Dedifferentiated amniotic fluid mesenchymal stem cell (primary cell): Measurements from ENCODE around the gene BRIP1.

ENCODE experiments used
- DNase-seq: peaks from one replicate; pipeline ENCODE4 v3.0.0-alpha.2; 2016; ENCODE audit errors: extremely low spot score

The BRIP1 gene

DNA sequence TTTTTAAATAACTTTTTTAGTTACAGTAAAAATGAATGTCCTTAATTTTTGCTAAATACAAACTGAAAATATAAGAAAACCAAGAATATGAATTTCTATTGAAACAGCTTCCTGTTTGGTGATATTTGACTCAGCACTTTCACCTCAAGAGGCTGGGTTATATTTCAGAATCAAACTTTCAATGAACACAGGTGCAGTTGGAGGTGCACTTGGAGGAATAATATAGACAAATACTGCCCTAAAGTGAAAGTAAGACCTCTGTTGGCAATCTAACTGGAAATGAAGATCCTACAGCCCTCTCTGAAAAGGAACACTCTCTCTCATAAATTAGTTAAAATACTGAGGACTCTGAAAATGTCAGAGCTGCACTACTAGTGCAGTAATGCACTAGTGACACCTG lies 106.2 kb downstream of the BRIP1 start:
- DNase-seq, result no peak

DNA sequence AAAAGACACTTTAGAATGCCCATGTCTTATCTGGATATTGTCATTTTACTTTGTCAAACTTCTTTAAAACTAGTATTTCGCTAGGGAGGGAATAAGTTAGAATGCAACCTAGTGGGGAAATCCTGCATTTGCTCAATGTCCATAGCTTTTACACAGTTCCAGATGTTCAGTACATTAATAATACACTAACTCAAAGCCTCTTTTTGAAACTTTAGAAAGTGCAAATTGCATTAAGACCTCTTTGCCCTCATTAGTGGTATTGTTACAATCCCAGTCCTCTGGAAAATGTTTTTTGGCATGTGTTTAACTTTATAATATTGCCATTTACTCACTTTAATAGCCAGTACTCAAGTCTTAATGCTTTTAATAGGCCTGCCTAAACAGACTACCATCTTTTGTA lies 106.8 kb downstream of the BRIP1 start:
- no peak for DNase-seq

DNA sequence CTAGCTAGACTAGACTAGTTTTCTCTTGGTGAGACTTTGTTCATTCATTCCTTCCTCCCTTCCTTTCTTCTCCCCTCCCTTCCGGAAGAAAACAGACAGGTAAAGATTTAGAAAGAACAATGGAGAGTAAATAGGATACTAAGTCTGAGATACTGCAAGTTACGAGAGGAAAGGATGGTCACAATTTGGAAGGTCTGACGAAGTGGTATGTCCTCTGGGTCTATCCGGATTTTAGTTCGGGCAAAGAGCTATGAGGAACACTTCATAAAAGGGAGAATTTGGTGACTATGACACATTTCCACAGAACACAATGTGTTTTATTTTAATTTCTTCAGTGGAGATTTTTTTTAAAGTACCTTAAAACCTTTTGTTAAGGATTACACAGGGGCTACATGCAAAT lies 107.7 kb downstream of the BRIP1 start:
- DNase-seq, result no peak

GRCh38 chr17:61755078-61755477 lies 108.2 kb downstream of the BRIP1 start:
- DNase-seq, result no peak

- no peak for DNase-seq
Observed at GRCh38 chr17:61754124-61754523, 109.2 kb downstream of the BRIP1 start.

DNA sequence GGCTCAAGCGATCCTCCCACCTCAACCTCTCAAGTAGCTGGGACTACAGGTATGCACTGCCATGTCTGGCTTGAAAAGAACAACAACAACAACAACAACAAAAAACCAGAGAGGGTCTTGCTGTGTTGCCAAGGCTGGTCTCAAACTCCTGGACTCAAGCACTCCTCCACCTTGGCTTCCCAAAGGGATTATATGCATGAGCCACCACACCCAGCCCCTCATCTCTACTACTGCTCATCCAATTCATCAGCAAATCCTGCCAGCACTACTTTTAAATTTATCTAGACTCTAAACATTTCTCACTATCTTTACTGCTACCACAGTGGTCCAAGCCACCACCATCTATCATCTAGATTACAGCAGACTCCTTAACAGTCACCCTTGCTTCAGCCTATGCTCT lies 109.6 kb downstream of the BRIP1 start:
- no peak for DNase-seq

DNA sequence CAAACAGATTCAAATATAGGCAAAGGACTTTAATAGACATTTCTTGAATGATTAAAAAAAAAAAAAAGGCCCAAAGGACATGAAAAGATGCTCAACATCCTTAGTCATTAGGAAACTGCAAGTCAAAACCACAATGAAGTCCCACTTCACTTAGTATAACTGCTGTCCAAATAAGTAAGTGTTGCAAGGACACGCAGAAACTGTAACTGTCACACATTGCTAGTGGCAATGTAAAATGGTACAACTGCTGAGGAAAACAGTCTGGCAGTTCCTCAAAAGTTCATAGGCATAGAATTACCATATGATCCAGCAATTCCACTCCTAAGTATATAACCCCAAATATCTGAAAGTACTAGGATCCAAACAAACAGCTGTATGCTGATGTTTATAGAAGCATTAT lies 112.7 kb downstream of the BRIP1 start:
- no peak for DNase-seq

DNA sequence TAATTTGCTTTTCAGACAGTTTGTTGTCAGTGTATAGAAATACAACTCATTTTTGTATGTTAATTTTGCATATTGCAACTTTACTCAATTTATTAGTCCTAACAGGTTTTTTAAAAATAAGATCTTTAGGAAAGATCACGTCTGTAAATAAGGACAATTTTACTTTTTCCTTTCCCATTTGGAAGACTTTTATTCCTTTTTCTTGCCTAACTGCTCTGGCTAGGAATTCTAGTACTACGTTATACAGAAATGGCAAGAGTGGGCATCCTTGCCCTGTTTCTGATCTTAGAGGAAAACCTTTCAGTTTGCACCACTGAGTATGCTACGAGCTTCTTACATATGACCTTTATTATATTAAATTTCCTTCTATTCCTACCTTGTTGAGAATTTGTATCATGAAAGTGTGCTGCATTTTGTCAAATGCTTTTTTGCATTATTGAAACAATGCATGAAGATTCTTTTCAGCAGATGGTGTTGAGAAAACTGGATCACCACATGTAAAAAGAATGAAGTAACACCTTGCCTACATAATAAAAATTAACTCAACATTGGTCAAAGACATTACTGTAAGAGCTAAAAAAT lies 113.4 kb downstream of the BRIP1 start:
- no peak for DNase-seq

GRCh38 chr17:61746248-61746985 lies 116.9 kb downstream of the BRIP1 start:
- no peak for DNase-seq

DNA sequence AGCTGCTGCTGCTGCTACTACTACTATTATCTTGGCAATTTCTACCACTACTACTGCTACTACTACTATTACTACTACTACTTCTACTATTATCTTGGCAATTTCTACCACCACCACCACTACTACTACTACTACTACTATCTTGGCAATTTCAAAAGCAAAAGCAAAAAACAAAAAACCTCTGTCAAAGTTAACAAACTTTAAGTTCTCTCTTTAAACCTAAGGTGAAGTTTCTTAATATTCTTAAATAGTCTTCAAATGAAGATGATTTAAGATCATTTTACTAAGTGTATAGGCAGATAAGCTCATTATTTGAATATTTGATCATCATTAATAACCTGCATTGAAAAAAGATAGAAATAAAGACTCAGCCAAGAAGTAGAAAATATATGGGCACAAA lies 118.5 kb downstream of the BRIP1 start:
- no peak for DNase-seq

DNA sequence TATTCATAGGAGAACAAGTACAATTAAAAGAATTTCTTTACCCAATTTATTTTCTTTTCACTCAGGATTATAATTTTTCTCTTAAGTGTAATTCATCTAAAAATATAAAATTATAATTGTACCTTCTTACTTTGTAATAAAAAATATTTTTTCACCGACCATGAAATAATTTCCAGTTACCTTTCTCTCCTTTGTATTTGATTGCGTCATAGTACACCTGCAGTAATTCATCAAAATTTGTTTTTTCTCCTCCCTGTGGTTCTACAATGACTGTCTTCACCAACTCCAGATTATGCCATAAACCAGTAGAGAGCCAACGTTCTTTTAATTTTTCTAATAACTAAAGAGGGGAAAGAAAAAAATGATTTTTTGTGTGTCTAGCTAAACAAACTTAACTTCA lies 119.1 kb downstream of the BRIP1 start:
- DNase-seq, result no peak

DNA sequence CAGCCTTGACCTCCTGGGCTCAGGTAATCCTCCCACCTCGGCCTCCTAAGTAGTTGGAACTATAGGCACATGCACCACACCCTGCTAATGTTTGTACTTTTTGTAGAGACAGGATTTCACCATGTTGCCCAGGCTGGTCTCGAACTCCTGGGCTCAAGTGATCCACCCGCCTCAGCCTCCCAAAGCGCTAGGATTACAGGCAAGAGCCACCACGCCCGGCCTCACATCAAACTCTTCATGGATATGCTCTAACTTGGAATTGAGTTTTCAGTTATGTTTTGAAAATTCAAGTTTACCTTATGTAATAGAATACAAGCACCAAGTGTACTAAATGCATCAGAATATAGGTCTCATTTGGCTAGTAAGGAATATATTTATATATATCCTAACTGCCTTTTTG lies 119.6 kb downstream of the BRIP1 start:
- DNase-seq, result no peak

GRCh38 chr17:61739002-61739401 lies 124.3 kb downstream of the BRIP1 start:
- no peak for DNase-seq

DNA sequence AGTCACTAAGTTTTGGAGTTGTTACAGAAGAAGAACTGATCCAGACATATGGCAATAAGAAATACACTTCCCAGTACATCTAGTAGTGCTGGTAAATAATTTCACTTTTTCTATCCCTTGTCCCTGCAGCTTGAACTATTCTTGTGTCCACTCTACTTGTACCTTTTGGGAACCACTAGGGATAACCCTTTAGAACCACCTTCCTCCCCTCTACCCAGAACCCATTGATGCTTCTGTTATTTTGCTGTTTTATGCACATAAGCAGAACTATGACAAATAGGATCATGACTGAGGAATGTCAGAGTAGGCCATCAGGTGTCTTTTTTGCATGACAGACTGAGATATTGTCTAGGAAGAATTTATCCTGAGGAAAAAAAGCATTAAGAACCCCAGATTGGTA lies 125.1 kb downstream of the BRIP1 start:
- DNase-seq, result no peak

DNA sequence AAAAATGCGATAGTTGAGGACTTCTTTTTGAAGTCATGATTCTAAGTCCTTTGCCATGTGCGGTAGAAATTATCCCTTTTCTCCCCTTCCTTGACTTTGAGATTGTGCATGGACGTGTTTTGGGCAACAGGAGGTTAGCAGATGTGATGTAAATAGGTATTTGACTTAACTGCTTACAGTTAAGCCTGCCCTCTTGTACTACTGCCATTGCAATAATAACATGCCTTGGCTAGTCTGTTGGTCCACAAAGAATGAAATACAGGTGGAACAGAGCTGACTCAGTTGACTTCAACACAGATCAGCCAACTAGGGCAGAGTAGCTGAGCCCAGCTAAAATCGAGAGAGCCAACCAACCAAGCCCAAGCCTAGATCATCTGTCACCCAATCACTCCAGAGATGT lies 125.5 kb downstream of the BRIP1 start:
- no peak for DNase-seq

DNA sequence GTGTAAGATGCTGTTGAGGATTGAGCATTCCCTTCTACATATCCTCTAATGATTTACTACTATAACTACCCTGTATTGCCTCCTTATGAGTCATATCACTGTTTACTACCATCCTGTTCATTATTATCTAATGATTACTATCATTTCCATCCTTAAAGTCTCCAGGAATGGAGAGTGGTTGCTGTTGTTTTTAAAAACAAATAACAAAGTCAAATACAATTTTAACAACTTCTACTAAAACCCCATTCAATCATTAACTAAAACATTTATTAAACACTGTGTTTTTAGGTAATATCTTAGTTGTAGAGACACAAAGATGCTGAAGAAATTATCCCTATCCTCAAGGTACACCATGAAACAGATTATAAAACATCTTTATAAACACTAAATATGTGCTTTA lies 126.9 kb downstream of the BRIP1 start:
- DNase-seq, result no peak

DNA sequence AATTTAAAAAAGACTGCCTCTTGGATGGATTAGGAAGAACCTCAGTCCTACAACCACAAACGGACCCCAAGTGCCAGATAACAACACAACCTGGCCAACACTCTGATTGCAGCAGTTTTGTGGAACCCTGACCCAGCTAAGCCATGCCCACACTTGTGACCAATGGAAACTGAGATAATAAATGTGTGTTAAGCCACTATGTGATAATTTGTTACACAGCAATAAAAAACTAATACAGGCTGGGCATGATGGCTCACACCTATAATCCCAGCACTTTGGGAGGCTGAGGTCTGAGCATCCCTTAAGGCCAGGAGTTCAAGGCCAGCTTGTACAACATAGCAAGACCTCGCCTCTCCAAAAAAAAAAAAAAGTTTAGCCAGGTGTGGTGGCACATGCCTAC lies 127.5 kb downstream of the BRIP1 start:
- no peak for DNase-seq

- no peak for DNase-seq
Observed at GRCh38 chr17:61734466-61734865, 128.9 kb downstream of the BRIP1 start.

DNA sequence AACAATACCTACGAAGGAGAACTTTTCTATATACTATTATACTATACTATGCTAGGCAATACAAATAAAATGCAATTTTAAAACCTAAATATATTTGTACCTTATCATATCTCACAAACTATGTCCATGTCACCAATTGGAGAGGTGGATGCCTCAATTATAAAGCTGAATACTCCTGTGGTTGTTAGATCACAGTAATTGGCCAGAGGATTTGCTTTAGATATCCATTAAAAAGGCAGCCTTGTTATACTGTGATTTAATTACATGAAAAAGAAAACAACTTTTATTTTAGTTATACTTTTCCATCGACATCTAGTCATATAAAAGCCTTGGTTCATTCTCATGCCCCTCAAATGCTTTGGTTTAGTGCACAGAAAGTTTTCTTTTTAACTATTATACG lies 129.3 kb downstream of the BRIP1 start:
- DNase-seq, result no peak

- no peak for DNase-seq
Observed at GRCh38 chr17:61733021-61733420, 130.3 kb downstream of the BRIP1 start.

GRCh38 chr17:61732169-61732568 lies 131.2 kb downstream of the BRIP1 start:
- DNase-seq, result no peak

- no peak for DNase-seq
Observed at GRCh38 chr17:61731330-61731729, 132.0 kb downstream of the BRIP1 start.

GRCh38 chr17:61729690-61730268 lies 133.5 kb downstream of the BRIP1 start:
- DNase-seq, result no peak
